Measurements from ENCODE around the gene ACTR8. TPM values are rescaled to one million over a fixed set of nuclear protein-coding genes. Genes with fewer than 3 reads are reported as not detected.

ACTR8 gene
- total and polyA plus RNA-seq, 2 experiments from 2014 or later, result 23.0 to 33.0 TPM

DNA sequence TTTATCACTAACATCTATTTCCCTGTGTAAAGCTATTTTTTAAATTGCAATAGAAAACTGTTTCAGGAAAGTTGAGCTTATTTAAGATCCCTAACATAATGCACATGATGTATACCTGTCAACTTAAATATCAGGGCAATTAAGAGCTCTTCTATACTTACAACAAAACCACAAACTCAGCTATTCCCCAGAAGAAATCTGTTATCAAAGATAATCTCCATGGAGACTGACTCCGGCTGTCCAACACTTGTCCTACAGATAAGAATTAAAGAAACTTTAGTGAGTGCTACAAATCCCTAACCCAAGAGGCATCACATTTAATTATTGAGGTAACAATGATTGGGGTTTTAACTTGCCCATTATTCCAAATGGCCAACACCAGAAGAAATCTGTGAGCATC, 6.3 kb upstream of the ACTR8 start:
- Histone ChIP-seq H4K20me1 (ENCODE audit: insufficient read depth) (no peaks in the 10 kb centered on the region), H3K9ac (no peak overlapping the region), H3K4me2 (ENCODE audit: unreplicated experiment) (no peak overlapping the region), H3K9me3 (ENCODE audit: low read depth) (no peaks in the 10 kb centered on the region), H3K27ac (no peak overlapping the region), H3K9me2 (ENCODE audit: insufficient read depth) (no peaks in the 10 kb centered on the region), H3F3A (ENCODE audit: insufficient read depth) (peaks cover 8% of the 10 kb centered on the region; the same call in 1 of the 2 replicates), H3K79me2 (ENCODE audit: insufficient read depth) (peaks cover 56% of the 10 kb centered on the region), H3K27me3 (replicated peaks; ENCODE audit: insufficient read depth) (no peaks in the 10 kb centered on the region), H3K4me3 (no peak overlapping the region), H3K36me3 (ENCODE audit: low read depth) (peaks cover 15% of the 10 kb centered on the region; the same call in 1 of the 2 replicates), H2AFZ (no peak overlapping the region), H3K4me1 (ENCODE audit: insufficient read depth) (peaks cover 11% of the 10 kb centered on the region)
- TF ChIP-seq EZH2phosphoT487 (IDR thresholded peaks at IDR 0.05; ENCODE audit: insufficient read depth, low read depth) (no peak), EZH2 (IDR thresholded peaks at IDR 0.05; ENCODE audit: insufficient read depth, poor library complexity, severe bottlenecking) (no peak)
- 97 to 100% methylated on average over 1 of the region's 1 CpG for WGBS, 2 experiments (ENCODE audit: low coverage in 1 of 2, low lambda C conversion rate in 2 of 2, missing lambda C conversion rate in 2 of 2)
- no peak for DNase-seq
- in situ Hi-C loops (cut with MboI), result loop anchor here (25.0 kb wide), 1 partner anchor 551 kb away; the partner anchor contains the start of gene DCP1A

DNA sequence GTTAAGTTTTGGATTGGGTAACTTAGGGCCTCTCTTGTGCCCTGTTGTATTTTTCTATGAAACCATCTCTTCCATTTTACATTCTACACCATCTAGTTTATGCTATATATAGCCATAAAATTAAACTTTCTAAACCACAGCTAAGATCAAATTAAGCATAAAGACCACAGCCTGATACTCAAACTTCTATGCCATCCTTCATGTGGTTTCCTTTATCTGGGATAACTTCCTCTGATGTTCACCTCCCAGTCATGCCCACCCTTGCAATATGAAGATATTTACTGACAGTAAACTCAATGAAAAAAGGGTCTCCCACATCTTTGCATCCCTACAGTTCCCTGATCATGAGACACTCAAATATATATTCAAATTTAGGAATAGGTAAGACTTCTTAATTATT, 5.5 kb upstream of the ACTR8 start:
- Histone ChIP-seq H3K79me2 (ENCODE audit: insufficient read depth) (peaks cover 56% of the 10 kb centered on the region), H3K9me2 (ENCODE audit: insufficient read depth) (no peaks in the 10 kb centered on the region), H3K4me2 (ENCODE audit: unreplicated experiment) (no peak overlapping the region), H3K9me3 (ENCODE audit: low read depth) (no peaks in the 10 kb centered on the region), H3K27ac (no peak overlapping the region), H2AFZ (no peak overlapping the region), H3K9ac (no peak overlapping the region), H3K4me1 (ENCODE audit: insufficient read depth) (peaks cover 11% of the 10 kb centered on the region), H3K27me3 (replicated peaks; ENCODE audit: insufficient read depth) (no peaks in the 10 kb centered on the region), H3F3A (ENCODE audit: insufficient read depth) (peaks cover 10% of the 10 kb centered on the region), H4K20me1 (ENCODE audit: insufficient read depth) (no peaks in the 10 kb centered on the region), H3K4me3 (no peak overlapping the region), H3K36me3 (ENCODE audit: low read depth) (peaks cover 15% of the 10 kb centered on the region; the same call in 1 of the 2 replicates)
- DNase-seq, result no peak
- in situ Hi-C loops (cut with MboI), result loop anchor here (25.0 kb wide), 1 partner anchor 550 kb away; the partner anchor contains the start of gene DCP1A
- TF ChIP-seq EZH2 (IDR thresholded peaks at IDR 0.05; ENCODE audit: insufficient read depth, poor library complexity, severe bottlenecking) (no peak), EZH2phosphoT487 (IDR thresholded peaks at IDR 0.05; ENCODE audit: insufficient read depth, low read depth) (no peak)

DNA sequence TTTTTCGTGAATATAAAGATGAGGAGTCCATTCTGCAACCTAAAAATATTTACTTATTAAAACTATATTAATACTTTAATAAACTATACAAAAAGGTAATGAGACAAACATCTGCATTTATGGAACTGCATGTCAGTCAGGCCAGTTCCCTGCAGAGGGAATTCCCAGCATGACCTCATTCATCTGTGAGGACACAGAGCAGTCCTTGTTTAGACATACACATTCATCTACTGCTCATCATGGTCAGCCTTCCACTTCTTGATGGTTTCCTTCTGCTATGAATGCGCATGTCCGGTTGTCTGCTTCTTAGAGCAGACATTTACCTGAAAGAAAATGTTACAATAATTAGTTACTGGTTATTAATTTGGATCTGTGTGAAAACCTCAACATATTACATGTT, 3.3 kb upstream of the ACTR8 start:
- WGBS, 2 experiments (ENCODE audit: low coverage in 1 of 2, low lambda C conversion rate in 2 of 2, missing lambda C conversion rate in 2 of 2), result 98% methylated on average over 3 of the region's 3 CpGs
- H3K9me2 ChIP-seq (ENCODE audit: insufficient read depth), result no peaks in the 10 kb centered on the region
- H3K9ac ChIP-seq, result no peak overlapping the region
- no peak overlapping the region for H2AFZ ChIP-seq
- no peaks in the 10 kb centered on the region for H3K9me3 ChIP-seq (ENCODE audit: low read depth)
- peaks cover 56% of the 10 kb centered on the region for H3K79me2 ChIP-seq (ENCODE audit: insufficient read depth)
- H3K4me3 ChIP-seq, result no peak overlapping the region
- peaks cover 9% of the 10 kb centered on the region for H3F3A ChIP-seq (ENCODE audit: insufficient read depth)
- no peak for DNase-seq
- no peak overlapping the region for H3K27ac ChIP-seq
- no peaks in the 10 kb centered on the region for H4K20me1 ChIP-seq (ENCODE audit: insufficient read depth)
- no peak for TF ChIP-seq EZH2 (IDR thresholded peaks at IDR 0.05; ENCODE audit: insufficient read depth, poor library complexity, severe bottlenecking)
- no peaks in the 10 kb centered on the region for H3K27me3 ChIP-seq (replicated peaks; ENCODE audit: insufficient read depth)
- in situ Hi-C loops (cut with MboI), result loop anchor here (25.0 kb wide), 1 partner anchor 548 kb away; the partner anchor contains the start of gene DCP1A
- H3K4me1 ChIP-seq (ENCODE audit: insufficient read depth), result peaks cover 11% of the 10 kb centered on the region
- H3K4me2 ChIP-seq (ENCODE audit: unreplicated experiment), result no peak overlapping the region
- H3K36me3 ChIP-seq (ENCODE audit: low read depth), result peaks cover 15% of the 10 kb centered on the region; the same call in 1 of the 2 replicates

DNA sequence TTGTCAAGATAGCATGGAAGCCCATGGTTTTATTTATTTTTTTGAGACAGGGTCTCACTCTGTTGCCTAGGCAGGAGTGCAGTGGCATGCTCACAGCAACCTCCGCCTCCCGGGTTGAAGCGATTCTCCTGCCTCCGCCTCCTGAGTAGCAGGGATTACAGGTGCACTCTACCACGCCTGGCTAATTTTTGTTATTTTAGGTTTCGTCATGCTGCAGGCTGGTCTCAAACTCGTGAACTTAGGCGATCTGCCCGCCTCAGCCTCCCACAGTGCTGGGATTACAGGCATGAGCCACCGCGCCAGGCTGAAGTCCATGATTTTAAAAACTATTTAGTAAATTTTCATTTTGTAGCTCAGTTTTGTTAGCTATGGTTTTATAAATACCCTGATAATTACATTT, 2.7 kb upstream of the ACTR8 start:
- Histone ChIP-seq H3F3A (ENCODE audit: insufficient read depth) (peaks cover 9% of the 10 kb centered on the region), H3K27ac (no peak overlapping the region), H3K36me3 (ENCODE audit: low read depth) (peaks cover 18% of the 10 kb centered on the region), H3K79me2 (ENCODE audit: insufficient read depth) (peaks cover 56% of the 10 kb centered on the region), H3K9ac (no peak overlapping the region), H3K9me2 (ENCODE audit: insufficient read depth) (no peaks in the 10 kb centered on the region), H3K4me1 (ENCODE audit: insufficient read depth) (peaks cover 12% of the 10 kb centered on the region), H3K4me3 (no peak overlapping the region), H3K4me2 (ENCODE audit: unreplicated experiment) (no peak overlapping the region), H3K27me3 (replicated peaks; ENCODE audit: insufficient read depth) (no peaks in the 10 kb centered on the region), H3K9me3 (ENCODE audit: low read depth) (no peaks in the 10 kb centered on the region), H4K20me1 (ENCODE audit: insufficient read depth) (no peaks in the 10 kb centered on the region), H2AFZ (no peak overlapping the region)
- TF ChIP-seq EZH2 (IDR thresholded peaks at IDR 0.05; ENCODE audit: insufficient read depth, poor library complexity, severe bottlenecking) (no peak), EZH2phosphoT487 (IDR thresholded peaks at IDR 0.05; ENCODE audit: insufficient read depth, low read depth) (no peak)
- DNase-seq, result no peak
- in situ Hi-C loops (cut with MboI), result loop anchor here (25.0 kb wide), 1 partner anchor 547 kb away; the partner anchor contains the start of gene DCP1A
- 97 to 99% methylated on average over 11 of the region's 11 CpGs for WGBS, 2 experiments (ENCODE audit: low coverage in 1 of 2, low lambda C conversion rate in 2 of 2, missing lambda C conversion rate in 2 of 2)

DNA sequence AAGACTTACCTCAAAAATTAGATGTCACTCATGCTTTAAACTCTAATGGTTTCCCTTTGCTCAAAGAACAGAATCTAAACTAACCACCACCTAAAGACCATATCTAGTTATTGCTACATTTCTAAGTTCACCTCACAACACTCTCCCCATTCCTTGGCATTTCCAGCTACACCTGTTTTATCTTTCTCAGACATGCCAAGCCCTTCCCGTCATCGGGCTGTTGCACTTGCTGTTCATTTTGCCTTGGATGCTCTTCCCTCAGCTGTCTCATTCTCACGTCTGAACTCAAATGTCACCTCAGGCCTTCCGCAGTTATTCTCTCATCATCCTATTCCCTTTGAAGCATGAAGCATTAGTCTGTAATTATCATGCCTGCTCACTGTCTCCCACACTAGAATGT, 1.1 kb upstream of the ACTR8 start:
- H3K27me3 ChIP-seq (replicated peaks; ENCODE audit: insufficient read depth), result no peaks in the 10 kb centered on the region
- H3K4me1 ChIP-seq (ENCODE audit: insufficient read depth), result peaks cover 12% of the 10 kb centered on the region
- no peak overlapping the region for H3K4me2 ChIP-seq (ENCODE audit: unreplicated experiment)
- peaks cover 33% of the 10 kb centered on the region for H3K36me3 ChIP-seq (ENCODE audit: low read depth)
- peaks cover 9% of the 10 kb centered on the region for H3F3A ChIP-seq (ENCODE audit: insufficient read depth)
- no peaks in the 10 kb centered on the region for H4K20me1 ChIP-seq (ENCODE audit: insufficient read depth)
- TF ChIP-seq EZH2 (IDR thresholded peaks at IDR 0.05; ENCODE audit: insufficient read depth, poor library complexity, severe bottlenecking), result no peak
- TF ChIP-seq EZH2phosphoT487 (IDR thresholded peaks at IDR 0.05; ENCODE audit: insufficient read depth, low read depth), result no peak
- no peak overlapping the region for H2AFZ ChIP-seq
- H3K9me3 ChIP-seq (ENCODE audit: low read depth), result no peaks in the 10 kb centered on the region
- no peaks in the 10 kb centered on the region for H3K9me2 ChIP-seq (ENCODE audit: insufficient read depth)
- H3K4me3 ChIP-seq, result no peak overlapping the region
- 74 to 76% methylated on average over 4 of the region's 4 CpGs for WGBS, 2 experiments (ENCODE audit: low coverage in 1 of 2, low lambda C conversion rate in 2 of 2, missing lambda C conversion rate in 2 of 2)
- no peak overlapping the region for H3K9ac ChIP-seq
- peaks cover 55% of the 10 kb centered on the region for H3K79me2 ChIP-seq (ENCODE audit: insufficient read depth)
- H3K27ac ChIP-seq, result no peak overlapping the region
- DNase-seq, result no peak
- in situ Hi-C loops (cut with MboI), result loop anchor here (25.0 kb wide), 1 partner anchor 546 kb away; the partner anchor contains the start of gene DCP1A

All from GM23248 (cell line).